Nephron (organoid): ENCODE measurements around the gene RIMS1.

Experiments
- H3K27ac Mint-ChIP-seq, 3 experiments: 2 replicates each; pipeline ENCODE4 v1.8.0; 2020; ENCODE audit warnings: mixed read lengths in 3 of 3, mild to moderate bottlenecking in 2 of 3, moderate library complexity in 1 of 3
- H3K27me3 Mint-ChIP-seq: 2 replicates; pipeline ENCODE4 v1.8.0; 2021; ENCODE audit warnings: low read depth, mild to moderate bottlenecking, moderate library complexity, mixed read lengths
- H3K36me3 Mint-ChIP-seq: 2 replicates; pipeline ENCODE4 v1.8.0; 2020; ENCODE audit warnings: low read depth, mixed read lengths
- H3K4me1 Mint-ChIP-seq: 2 replicates; pipeline ENCODE4 v1.8.0; 2020; ENCODE audit warnings: mixed read lengths
- H3K4me3 Mint-ChIP-seq, 3 experiments: 2 replicates each; pipeline ENCODE4 v1.8.0; 2020; ENCODE audit warnings: mild to moderate bottlenecking in 3 of 3, mixed read lengths in 3 of 3, moderate library complexity in 2 of 3
- H3K9me3 Mint-ChIP-seq: 2 replicates; pipeline ENCODE4 v1.8.0; 2020; ENCODE audit warnings: mixed read lengths
- TF ChIP-seq, protein P1 (sequence below), 3 experiments: fragments of 200-600 bp; sonication (generic); IDR thresholded peaks; one replicate each; pipeline ENCODE4 v1.5.0; 2021; ENCODE audit warnings: antibody characterized with exemption in 3 of 3; ENCODE audit not compliant: unreplicated experiment in 3 of 3

The RIMS1 gene

DNA sequence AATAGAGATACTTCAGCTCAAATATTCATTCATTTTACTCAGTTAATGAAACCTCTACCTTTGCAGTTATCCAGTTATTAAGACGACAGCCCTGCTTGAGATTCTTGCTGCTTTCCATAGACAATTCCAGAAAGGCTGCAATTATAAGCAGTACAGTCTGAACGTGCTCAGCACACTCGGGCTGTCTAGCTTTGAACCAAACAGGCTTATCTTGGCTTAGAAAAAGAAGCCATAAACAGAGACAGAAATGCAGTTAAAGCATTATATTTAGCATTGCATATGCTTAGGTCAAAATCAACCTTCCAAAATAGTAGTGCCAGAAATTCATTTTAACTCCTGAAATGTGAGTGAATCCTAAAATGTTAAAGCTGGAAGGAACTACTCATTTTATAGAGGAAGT lies 531.4 kb downstream of the RIMS1 start:
- H3K36me3 Mint-ChIP-seq: no peaks in the 10 kb centered on the region
- no peak overlapping the region for H3K4me3 Mint-ChIP-seq
- no peak overlapping the region for H3K27ac Mint-ChIP-seq
- no peaks in the 10 kb centered on the region for H3K9me3 Mint-ChIP-seq
- H3K27me3 Mint-ChIP-seq: peaks cover 22% of the 10 kb centered on the region
- H3K4me1 Mint-ChIP-seq: peaks cover 24% of the 10 kb centered on the region
- TF ChIP-seq, protein P1, sequence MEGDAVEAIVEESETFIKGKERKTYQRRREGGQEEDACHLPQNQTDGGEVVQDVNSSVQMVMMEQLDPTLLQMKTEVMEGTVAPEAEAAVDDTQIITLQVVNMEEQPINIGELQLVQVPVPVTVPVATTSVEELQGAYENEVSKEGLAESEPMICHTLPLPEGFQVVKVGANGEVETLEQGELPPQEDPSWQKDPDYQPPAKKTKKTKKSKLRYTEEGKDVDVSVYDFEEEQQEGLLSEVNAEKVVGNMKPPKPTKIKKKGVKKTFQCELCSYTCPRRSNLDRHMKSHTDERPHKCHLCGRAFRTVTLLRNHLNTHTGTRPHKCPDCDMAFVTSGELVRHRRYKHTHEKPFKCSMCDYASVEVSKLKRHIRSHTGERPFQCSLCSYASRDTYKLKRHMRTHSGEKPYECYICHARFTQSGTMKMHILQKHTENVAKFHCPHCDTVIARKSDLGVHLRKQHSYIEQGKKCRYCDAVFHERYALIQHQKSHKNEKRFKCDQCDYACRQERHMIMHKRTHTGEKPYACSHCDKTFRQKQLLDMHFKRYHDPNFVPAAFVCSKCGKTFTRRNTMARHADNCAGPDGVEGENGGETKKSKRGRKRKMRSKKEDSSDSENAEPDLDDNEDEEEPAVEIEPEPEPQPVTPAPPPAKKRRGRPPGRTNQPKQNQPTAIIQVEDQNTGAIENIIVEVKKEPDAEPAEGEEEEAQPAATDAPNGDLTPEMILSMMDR (IDR thresholded peaks at IDR 0.05; ENCODE audit: unreplicated experiment in 3 of 3): no peak

- H3K27ac Mint-ChIP-seq: no peak overlapping the region
- peaks cover 17% of the 10 kb centered on the region for H3K27me3 Mint-ChIP-seq
- peaks cover 24% of the 10 kb centered on the region for H3K4me1 Mint-ChIP-seq
- H3K4me3 Mint-ChIP-seq: no peak overlapping the region
- no peaks in the 10 kb centered on the region for H3K9me3 Mint-ChIP-seq
- H3K36me3 Mint-ChIP-seq: no peaks in the 10 kb centered on the region
- TF ChIP-seq, protein P1 (IDR thresholded peaks at IDR 0.05; ENCODE audit: unreplicated experiment in 3 of 3): no peak
Measured at GRCh38 chr6:72418495-72418894, 532.1 kb downstream of the RIMS1 start.

DNA sequence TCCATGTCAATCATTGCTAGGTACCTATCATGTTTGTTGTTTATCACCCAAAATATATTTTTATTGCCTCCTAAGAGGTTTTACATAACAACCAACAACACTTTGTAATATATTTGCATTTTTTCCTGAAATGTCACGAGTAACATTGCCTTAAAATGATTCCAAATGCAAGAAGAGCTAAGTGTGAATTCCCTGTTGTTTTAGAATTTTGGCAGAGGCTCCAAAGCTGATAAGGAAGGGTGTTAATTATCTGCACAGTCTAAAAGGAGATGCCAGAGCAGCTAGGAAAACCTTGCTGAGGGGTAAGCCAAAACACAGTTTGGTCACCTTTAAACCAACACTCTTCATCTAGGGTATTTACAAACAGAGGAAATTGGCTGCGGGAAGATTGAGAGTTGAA lies 533.6 kb downstream of the RIMS1 start:
- H3K9me3 Mint-ChIP-seq: no peaks in the 10 kb centered on the region
- H3K27ac Mint-ChIP-seq: no peak overlapping the region
- H3K36me3 Mint-ChIP-seq: no peaks in the 10 kb centered on the region
- TF ChIP-seq, protein P1 (IDR thresholded peaks at IDR 0.05; ENCODE audit: unreplicated experiment in 3 of 3): no peak
- H3K4me1 Mint-ChIP-seq: peaks cover 26% of the 10 kb centered on the region
- peaks cover 6% of the 10 kb centered on the region for H3K27me3 Mint-ChIP-seq
- no peak overlapping the region for H3K4me3 Mint-ChIP-seq

GRCh38 chr6:72420409-72420808 lies 534.1 kb downstream of the RIMS1 start:
- TF ChIP-seq, protein P1 (IDR thresholded peaks at IDR 0.05; ENCODE audit: unreplicated experiment in 3 of 3): no peak

DNA sequence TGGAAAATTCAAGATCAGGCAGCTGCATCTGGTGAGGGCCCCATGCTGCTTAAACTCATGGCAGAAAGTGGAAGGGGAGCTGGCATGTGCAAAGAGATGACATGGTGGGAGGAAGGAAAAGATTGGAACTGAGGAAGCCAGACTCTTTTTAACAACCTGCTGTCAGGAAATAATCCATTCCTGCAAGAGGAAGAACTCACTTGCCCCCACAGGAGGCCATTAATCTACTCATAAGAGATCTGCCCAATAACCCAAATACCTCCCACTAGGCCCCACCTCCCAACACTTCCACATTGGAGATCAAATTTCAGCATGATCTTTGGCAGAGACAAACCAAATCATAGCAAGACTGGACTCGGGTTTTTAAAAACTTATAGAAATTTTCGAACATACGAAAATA lies 535.0 kb downstream of the RIMS1 start:
- no peaks in the 10 kb centered on the region for H3K36me3 Mint-ChIP-seq
- TF ChIP-seq, protein P1 (IDR thresholded peaks at IDR 0.05; ENCODE audit: unreplicated experiment in 3 of 3): no peak
- H3K4me1 Mint-ChIP-seq: peaks cover 33% of the 10 kb centered on the region
- no peak overlapping the region for H3K4me3 Mint-ChIP-seq
- peak overlapping the region in 1 of 3 experiments; percentile 24 for H3K27ac Mint-ChIP-seq
- no peaks in the 10 kb centered on the region for H3K9me3 Mint-ChIP-seq
- peaks cover 4% of the 10 kb centered on the region for H3K27me3 Mint-ChIP-seq

More at GRCh38 chr6:72420409-72420808, 534.1 kb downstream of the RIMS1 start:
- peaks cover 31% of the 10 kb centered on the region for H3K4me1 Mint-ChIP-seq
- no peaks in the 10 kb centered on the region for H3K9me3 Mint-ChIP-seq
- H3K27ac Mint-ChIP-seq: no peak overlapping the region
- no peaks in the 10 kb centered on the region for H3K36me3 Mint-ChIP-seq
- H3K4me3 Mint-ChIP-seq: no peak overlapping the region
- peaks cover 4% of the 10 kb centered on the region for H3K27me3 Mint-ChIP-seq

DNA sequence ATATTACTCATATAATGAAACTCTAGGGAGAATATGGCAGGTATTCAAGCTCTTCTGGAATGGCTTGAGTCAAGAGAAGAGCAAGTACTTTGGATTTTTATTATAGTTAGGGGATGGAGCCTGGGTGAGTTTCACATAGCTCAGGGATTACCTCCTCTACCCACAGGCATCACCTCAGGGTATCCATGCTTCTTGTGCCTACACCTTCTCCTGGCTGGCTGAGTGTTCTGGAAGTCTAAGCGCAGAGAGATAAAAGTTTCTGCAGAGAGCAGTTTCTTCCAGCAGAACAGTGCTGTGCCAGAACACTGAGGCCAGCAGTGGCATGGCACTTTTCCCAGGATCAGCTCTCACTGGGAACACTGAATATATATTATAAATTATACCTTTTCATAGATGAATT lies 535.8 kb downstream of the RIMS1 start:
- Mint-ChIP-seq H3K27me3 (no peaks in the 10 kb centered on the region), H3K9me3 (no peaks in the 10 kb centered on the region), H3K4me3 (no peak overlapping the region), H3K4me1 (peaks cover 33% of the 10 kb centered on the region), H3K27ac (no peak overlapping the region), H3K36me3 (no peaks in the 10 kb centered on the region)
- TF ChIP-seq, protein P1 (IDR thresholded peaks at IDR 0.05; ENCODE audit: unreplicated experiment in 3 of 3): no peak
